ENCODE data around the gene MSMP.

DNA sequence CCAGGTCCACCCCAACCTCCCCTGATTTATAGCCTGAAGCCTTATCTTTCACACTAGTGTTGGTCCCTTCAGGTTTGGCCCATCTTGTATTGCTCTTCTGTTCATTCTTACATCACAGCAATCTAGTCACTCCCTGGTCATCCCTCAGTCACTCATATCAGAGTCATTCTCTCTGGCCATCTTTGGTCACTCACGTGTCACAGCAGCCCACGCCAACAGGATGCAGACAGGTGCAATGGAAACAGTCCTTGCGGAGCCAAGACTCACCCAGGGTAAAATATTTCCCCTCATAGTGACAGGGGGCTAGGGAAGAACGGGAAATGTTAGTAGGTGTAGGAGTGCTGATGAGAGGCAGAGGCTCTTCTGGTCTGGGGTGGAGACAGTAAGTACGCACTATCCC lies 610 bp downstream of the MSMP start:
- TF ChIP-seq, protein P1, sequence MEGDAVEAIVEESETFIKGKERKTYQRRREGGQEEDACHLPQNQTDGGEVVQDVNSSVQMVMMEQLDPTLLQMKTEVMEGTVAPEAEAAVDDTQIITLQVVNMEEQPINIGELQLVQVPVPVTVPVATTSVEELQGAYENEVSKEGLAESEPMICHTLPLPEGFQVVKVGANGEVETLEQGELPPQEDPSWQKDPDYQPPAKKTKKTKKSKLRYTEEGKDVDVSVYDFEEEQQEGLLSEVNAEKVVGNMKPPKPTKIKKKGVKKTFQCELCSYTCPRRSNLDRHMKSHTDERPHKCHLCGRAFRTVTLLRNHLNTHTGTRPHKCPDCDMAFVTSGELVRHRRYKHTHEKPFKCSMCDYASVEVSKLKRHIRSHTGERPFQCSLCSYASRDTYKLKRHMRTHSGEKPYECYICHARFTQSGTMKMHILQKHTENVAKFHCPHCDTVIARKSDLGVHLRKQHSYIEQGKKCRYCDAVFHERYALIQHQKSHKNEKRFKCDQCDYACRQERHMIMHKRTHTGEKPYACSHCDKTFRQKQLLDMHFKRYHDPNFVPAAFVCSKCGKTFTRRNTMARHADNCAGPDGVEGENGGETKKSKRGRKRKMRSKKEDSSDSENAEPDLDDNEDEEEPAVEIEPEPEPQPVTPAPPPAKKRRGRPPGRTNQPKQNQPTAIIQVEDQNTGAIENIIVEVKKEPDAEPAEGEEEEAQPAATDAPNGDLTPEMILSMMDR (IDR thresholded peaks at IDR 0.05 in 2 of 3, conservative IDR thresholded peaks at IDR 0.05 in 1 of 3; ENCODE audit: control insufficient read depth in 2 of 3, extremely low read depth in 1 of 3, insufficient read depth in 1 of 3, low read depth in 3 of 3, low read length in 3 of 3): no peak
- TF ChIP-seq POLR2A (IDR thresholded peaks at IDR 0.05; ENCODE audit: low read depth, low read length): no peak
- TF ChIP-seq, protein P2, sequence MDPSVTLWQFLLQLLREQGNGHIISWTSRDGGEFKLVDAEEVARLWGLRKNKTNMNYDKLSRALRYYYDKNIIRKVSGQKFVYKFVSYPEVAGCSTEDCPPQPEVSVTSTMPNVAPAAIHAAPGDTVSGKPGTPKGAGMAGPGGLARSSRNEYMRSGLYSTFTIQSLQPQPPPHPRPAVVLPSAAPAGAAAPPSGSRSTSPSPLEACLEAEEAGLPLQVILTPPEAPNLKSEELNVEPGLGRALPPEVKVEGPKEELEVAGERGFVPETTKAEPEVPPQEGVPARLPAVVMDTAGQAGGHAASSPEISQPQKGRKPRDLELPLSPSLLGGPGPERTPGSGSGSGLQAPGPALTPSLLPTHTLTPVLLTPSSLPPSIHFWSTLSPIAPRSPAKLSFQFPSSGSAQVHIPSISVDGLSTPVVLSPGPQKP (IDR thresholded peaks at IDR 0.05; ENCODE audit: low read depth, low read length): no peak
- no peak for TF ChIP-seq MXI1 (IDR thresholded peaks at IDR 0.05; ENCODE audit: low read depth, low read length)
- TF ChIP-seq NR2C2 (IDR thresholded peaks at IDR 0.05; ENCODE audit: borderline replicate concordance, control insufficient read depth, insufficient read length, low read depth): no peak
- no peak for TF ChIP-seq HCFC1 (IDR thresholded peaks at IDR 0.05; ENCODE audit: low read length)
- TF ChIP-seq STAT3 (IDR thresholded peaks at IDR 0.05; ENCODE audit: low read depth, low read length): no peak
- TF ChIP-seq, protein P3, sequence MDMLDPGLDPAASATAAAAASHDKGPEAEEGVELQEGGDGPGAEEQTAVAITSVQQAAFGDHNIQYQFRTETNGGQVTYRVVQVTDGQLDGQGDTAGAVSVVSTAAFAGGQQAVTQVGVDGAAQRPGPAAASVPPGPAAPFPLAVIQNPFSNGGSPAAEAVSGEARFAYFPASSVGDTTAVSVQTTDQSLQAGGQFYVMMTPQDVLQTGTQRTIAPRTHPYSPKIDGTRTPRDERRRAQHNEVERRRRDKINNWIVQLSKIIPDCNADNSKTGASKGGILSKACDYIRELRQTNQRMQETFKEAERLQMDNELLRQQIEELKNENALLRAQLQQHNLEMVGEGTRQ (IDR thresholded peaks at IDR 0.05; ENCODE audit: borderline replicate concordance, low read depth, low read length): no peak
- no peak for TF ChIP-seq CEBPB (IDR thresholded peaks at IDR 0.05; ENCODE audit: borderline replicate concordance in 1 of 2, low read depth in 2 of 2, low read length in 2 of 2)
- TF ChIP-seq SMARCA5 (IDR thresholded peaks at IDR 0.05): no peak
- TF ChIP-seq TCF12 (IDR thresholded peaks at IDR 0.05; ENCODE audit: low read depth, low read length): no peak
- TF ChIP-seq EP300 (IDR thresholded peaks at IDR 0.05; ENCODE audit: borderline replicate concordance in 1 of 2, control insufficient read depth in 1 of 2, low read depth in 2 of 2, low read length in 2 of 2): no peak
- TF ChIP-seq, protein P4, sequence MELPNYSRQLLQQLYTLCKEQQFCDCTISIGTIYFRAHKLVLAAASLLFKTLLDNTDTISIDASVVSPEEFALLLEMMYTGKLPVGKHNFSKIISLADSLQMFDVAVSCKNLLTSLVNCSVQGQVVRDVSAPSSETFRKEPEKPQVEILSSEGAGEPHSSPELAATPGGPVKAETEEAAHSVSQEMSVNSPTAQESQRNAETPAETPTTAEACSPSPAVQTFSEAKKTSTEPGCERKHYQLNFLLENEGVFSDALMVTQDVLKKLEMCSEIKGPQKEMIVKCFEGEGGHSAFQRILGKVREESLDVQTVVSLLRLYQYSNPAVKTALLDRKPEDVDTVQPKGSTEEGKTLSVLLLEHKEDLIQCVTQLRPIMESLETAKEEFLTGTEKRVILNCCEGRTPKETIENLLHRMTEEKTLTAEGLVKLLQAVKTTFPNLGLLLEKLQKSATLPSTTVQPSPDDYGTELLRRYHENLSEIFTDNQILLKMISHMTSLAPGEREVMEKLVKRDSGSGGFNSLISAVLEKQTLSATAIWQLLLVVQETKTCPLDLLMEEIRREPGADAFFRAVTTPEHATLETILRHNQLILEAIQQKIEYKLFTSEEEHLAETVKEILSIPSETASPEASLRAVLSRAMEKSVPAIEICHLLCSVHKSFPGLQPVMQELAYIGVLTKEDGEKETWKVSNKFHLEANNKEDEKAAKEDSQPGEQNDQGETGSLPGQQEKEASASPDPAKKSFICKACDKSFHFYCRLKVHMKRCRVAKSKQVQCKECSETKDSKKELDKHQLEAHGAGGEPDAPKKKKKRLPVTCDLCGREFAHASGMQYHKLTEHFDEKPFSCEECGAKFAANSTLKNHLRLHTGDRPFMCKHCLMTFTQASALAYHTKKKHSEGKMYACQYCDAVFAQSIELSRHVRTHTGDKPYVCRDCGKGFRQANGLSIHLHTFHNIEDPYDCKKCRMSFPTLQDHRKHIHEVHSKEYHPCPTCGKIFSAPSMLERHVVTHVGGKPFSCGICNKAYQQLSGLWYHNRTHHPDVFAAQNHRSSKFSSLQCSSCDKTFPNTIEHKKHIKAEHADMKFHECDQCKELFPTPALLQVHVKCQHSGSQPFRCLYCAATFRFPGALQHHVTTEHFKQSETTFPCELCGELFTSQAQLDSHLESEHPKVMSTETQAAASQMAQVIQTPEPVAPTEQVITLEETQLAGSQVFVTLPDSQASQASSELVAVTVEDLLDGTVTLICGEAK (IDR thresholded peaks at IDR 0.05; ENCODE audit: borderline replicate concordance): no peak
- no peak for TF ChIP-seq BACH1 (IDR thresholded peaks at IDR 0.05; ENCODE audit: borderline replicate concordance)

Measured in GM12878 (cell line).